GM12873 (cell line): ENCODE results near the gene SCRG1.

Experiments
- CTCF ChIP-seq: IDR thresholded peaks from 2 replicates; pipeline ENCODE4 v1.5.1; 2012; ENCODE audit warnings: low read depth, mild to moderate bottlenecking, moderate library complexity, low read length, control low read depth; ENCODE audit not compliant: insufficient read depth; ENCODE audit errors: missing control alignments

The SCRG1 gene

GRCh38 chr4:173411106-173411693 lies 12.3 kb upstream of the SCRG1 start:
- no peak for TF ChIP-seq CTCF

- TF ChIP-seq CTCF, result no peak
These were observed 11.2 kb upstream of the SCRG1 start for GRCh38 chr4:173410079-173410478.

- TF ChIP-seq CTCF, result no peak
These were observed 7.1 kb upstream of the SCRG1 start for GRCh38 chr4:173405840-173406606.

GRCh38 chr4:173404296-173404865 lies 5.5 kb upstream of the SCRG1 start:
- no peak for TF ChIP-seq CTCF

- no peak for TF ChIP-seq CTCF
These were observed 4.1 kb upstream of the SCRG1 start for GRCh38 chr4:173403051-173403450.

- no peak for TF ChIP-seq CTCF
These were observed 2.1 kb upstream of the SCRG1 start for GRCh38 chr4:173401063-173401462.

- TF ChIP-seq CTCF, result no peak
These were observed 696 bp downstream of the SCRG1 start for GRCh38 chr4:173398220-173398619.
